A549 (cell line): ENCODE data around the gene EPB41L4A.

Experiments
- BHLHE40 ChIP-seq: IDR thresholded peaks from 2 replicates; pipeline ENCODE4 v1.6.1; 2012; ENCODE audit warnings: low read depth, low read length, inconsistent platforms
- CEBPB ChIP-seq, 2 experiments: fragments of >200 bp in 1 of 2; sonication (Bioruptor Twin) in 1 of 2; formaldehyde crosslinking in 1 of 2; IDR thresholded peaks; 2 replicates each; pipeline ENCODE4 v1.6.1; 2012 to 2016
- CTCF ChIP-seq: fragments of >200 bp; sonication (Bioruptor Twin); formaldehyde crosslinking; IDR thresholded peaks from 3 replicates; pipeline ENCODE4 v1.5.1; 2016
- HOXB5 ChIP-seq: fragments of 250-450 bp; sonication (Bioruptor Pico); IDR thresholded peaks from 2 replicates; pipeline ENCODE4 v1.5.0; 2020; ENCODE audit warnings: mild to moderate bottlenecking, moderate library complexity
- POLR2A ChIP-seq: IDR thresholded peaks from 2 replicates; pipeline ENCODE4 v1.6.1; 2012; ENCODE audit warnings: mild to moderate bottlenecking, low read length
- SMC3 ChIP-seq: fragments of >200 bp; sonication (Bioruptor Twin); formaldehyde crosslinking; IDR thresholded peaks from 3 replicates; pipeline ENCODE4 v1.6.1; 2018; ENCODE audit warnings: inconsistent platforms
- TFCP2L1 ChIP-seq: fragments of 250-450 bp; sonication (Bioruptor Pico); IDR thresholded peaks from 2 replicates; pipeline ENCODE4 v1.5.0; 2021; ENCODE audit warnings: mild to moderate bottlenecking

- no peak for TF ChIP-seq TFCP2L1
- TF ChIP-seq HOXB5 (CRISPR knock-in tag) = no peak
- TF ChIP-seq CEBPB (IDR thresholded peaks at IDR 0.05) = no peak
- no peak for TF ChIP-seq CTCF
- no peak for TF ChIP-seq POLR2A
- TF ChIP-seq BHLHE40 = no peak
- no peak for TF ChIP-seq SMC3
These were observed 154.4 kb downstream of the EPB41L4A start for GRCh38 chr5:112264666-112265065.
